ENCODE data around the gene MID2. TPM values are rescaled to one million over a fixed set of nuclear protein-coding genes. Genes with fewer than 3 reads are reported as not detected.

The MID2 gene
- total RNA-seq, 5 donors from 2014 or later (not counting 1 experiment from before 2014, with no cell fraction given) = 14.9 to 21.1 (median 16.0) TPM

- Mint-ChIP-seq H3K9me3 (no peaks in the 10 kb centered on the region), H3K27ac (no peak overlapping the region), H3K36me3 (peaks cover 35% of the 10 kb centered on the region), H3K27me3 (peaks cover 0 to 20% of the 10 kb centered on the region in 2 donors), H3K4me1 (no peaks in the 10 kb centered on the region), H3K4me3 (no peak overlapping the region)
- ATAC-seq (replicated peaks in 1 of 4) (no peak), DNase-seq (no peak)
- Histone ChIP-seq H3K4me1 (ENCODE audit: control insufficient read depth in 1 of 2, extremely low read depth in 1 of 2, insufficient read depth in 2 of 2, low read length in 2 of 2) (no peaks in the 10 kb centered on the region), H3K27me3 (replicated peaks in 1 of 2; ENCODE audit: control insufficient read depth in 2 of 2, extremely low read depth in 1 of 2, insufficient read depth in 2 of 2, low read length in 1 of 2) (no peaks in the 10 kb centered on the region), H3K27ac (ENCODE audit: low read length) (no peak overlapping the region), H3K36me3 (ENCODE audit: control insufficient read depth in 2 of 2, extremely low read depth in 1 of 2, insufficient read depth in 1 of 2, low read length in 1 of 2) (no peaks in the 10 kb centered on the region), H3K9me3 (no peaks in the 10 kb centered on the region), H3K4me3 (ENCODE audit: control insufficient read depth in 1 of 2, extremely low read depth in 1 of 2, low read length in 1 of 2) (no peak overlapping the region)
- ChIA-PET CTCF (no interaction called here), POLR2A (no interaction called here)
- 100% methylated on average over 1 of the region's 6 CpGs for WGBS (ENCODE audit: insufficient coverage)
These were observed 77.1 kb downstream of the MID2 start for GRCh38 chrX:107902721-107903120.

DNA sequence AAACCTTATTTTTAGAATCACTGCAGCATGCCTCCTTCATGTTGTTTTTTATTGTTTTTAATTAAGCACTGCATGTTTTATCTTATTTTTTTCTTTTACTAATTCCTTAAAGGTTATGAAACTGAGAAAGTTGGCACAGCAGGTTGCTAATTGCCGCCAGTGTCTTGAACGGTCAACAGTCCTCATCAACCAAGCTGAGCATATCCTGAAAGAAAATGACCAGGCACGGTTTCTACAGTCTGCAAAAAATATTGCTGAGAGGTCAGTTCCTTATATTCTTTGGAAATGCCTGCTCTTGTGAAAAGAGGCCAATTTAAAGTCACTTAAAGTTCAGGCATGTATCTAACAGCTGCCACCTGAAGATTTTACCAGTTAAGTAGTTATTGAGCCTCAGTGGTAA is 79.7 kb downstream of the MID2 start:
- DNase-seq (no peak), ATAC-seq (replicated peaks in 1 of 4) (no peak)
- Mint-ChIP-seq H3K9me3 (no peaks in the 10 kb centered on the region), H3K4me1 (peaks cover 0 to 1% (median 0%) of the 10 kb centered on the region in 3 donors), H3K36me3 (peaks cover 41% of the 10 kb centered on the region), H3K4me3 (no peak overlapping the region), H3K27ac (no peak overlapping the region), H3K27me3 (peaks cover 0 to 16% of the 10 kb centered on the region in 2 donors)
- no peak overlapping the region for H3K4me3 ChIP-seq (ENCODE audit: control insufficient read depth in 1 of 2, extremely low read depth in 1 of 2, low read length in 1 of 2)
- no peaks in the 10 kb centered on the region for H3K9me3 ChIP-seq
- H3K27me3 ChIP-seq (replicated peaks in 1 of 2; ENCODE audit: control insufficient read depth in 2 of 2, extremely low read depth in 1 of 2, insufficient read depth in 2 of 2, low read length in 1 of 2) = peaks cover 0 to 3% of the 10 kb centered on the region in 2 experiments
- no CpG with 5 or more reads among the region's 3 CpGs for WGBS (ENCODE audit: insufficient coverage)
- POLR2A ChIA-PET = no interaction called here
- CTCF ChIA-PET = no interaction called here
- H3K27ac ChIP-seq (ENCODE audit: low read length) = no peak overlapping the region
- no peaks in the 10 kb centered on the region for H3K36me3 ChIP-seq (ENCODE audit: control insufficient read depth in 2 of 2, extremely low read depth in 1 of 2, insufficient read depth in 1 of 2, low read length in 1 of 2)
- H3K4me1 ChIP-seq (ENCODE audit: control insufficient read depth in 1 of 2, extremely low read depth in 1 of 2, insufficient read depth in 2 of 2, low read length in 2 of 2) = no peaks in the 10 kb centered on the region

DNA sequence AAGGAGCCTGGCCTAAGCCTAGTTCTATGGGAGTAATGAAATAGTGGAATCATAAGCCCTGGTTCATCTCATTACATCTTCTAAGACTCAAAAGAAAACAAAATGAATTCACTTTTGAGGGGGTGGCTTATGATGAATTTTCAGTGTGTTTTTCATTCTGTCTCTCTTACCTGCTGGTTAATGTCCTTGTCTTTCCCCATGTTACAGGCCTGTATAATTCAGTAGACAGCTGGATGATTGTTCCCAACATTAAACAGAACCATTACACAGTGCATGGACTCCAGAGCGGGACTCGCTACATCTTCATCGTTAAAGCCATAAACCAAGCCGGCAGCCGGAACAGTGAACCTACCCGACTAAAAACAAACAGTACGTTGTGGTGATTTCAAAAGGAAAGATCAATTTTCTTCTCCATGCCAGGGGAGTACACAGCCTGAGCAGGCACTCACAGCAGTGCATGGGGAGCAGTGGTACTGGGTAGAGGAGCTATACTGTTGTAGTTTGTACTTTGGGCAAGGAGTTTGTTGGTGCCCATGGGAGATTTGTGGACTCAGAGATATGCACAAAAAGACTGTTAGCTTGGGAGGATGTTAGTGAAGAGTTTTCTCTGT is 98.6 kb downstream of the MID2 start:
- ATAC-seq (replicated peaks in 1 of 4) (no peak), DNase-seq (no peak)
- Mint-ChIP-seq H3K36me3 (peaks cover 44% of the 10 kb centered on the region), H3K4me3 (no peak overlapping the region), H3K27ac (no peak overlapping the region), H3K9me3 (no peaks in the 10 kb centered on the region), H3K27me3 (peaks cover 0 to 18% of the 10 kb centered on the region in 2 donors), H3K4me1 (no peaks in the 10 kb centered on the region)
- H3K4me3 ChIP-seq (ENCODE audit: control insufficient read depth in 1 of 2, extremely low read depth in 1 of 2, low read length in 1 of 2) = no peak overlapping the region
- no peaks in the 10 kb centered on the region for H3K27me3 ChIP-seq (replicated peaks in 1 of 2; ENCODE audit: control insufficient read depth in 2 of 2, extremely low read depth in 1 of 2, insufficient read depth in 2 of 2, low read length in 1 of 2)
- no peaks in the 10 kb centered on the region for H3K4me1 ChIP-seq (ENCODE audit: control insufficient read depth in 1 of 2, extremely low read depth in 1 of 2, insufficient read depth in 2 of 2, low read length in 2 of 2)
- WGBS (ENCODE audit: insufficient coverage) = no CpG with 5 or more reads among the region's 7 CpGs
- ChIA-PET POLR2A (no interaction called here), CTCF (no interaction called here)
- H3K36me3 ChIP-seq (ENCODE audit: control insufficient read depth in 2 of 2, extremely low read depth in 1 of 2, insufficient read depth in 1 of 2, low read length in 1 of 2) = no peaks in the 10 kb centered on the region
- no peak overlapping the region for H3K27ac ChIP-seq (ENCODE audit: low read length)
- no peaks in the 10 kb centered on the region for H3K9me3 ChIP-seq

DNA sequence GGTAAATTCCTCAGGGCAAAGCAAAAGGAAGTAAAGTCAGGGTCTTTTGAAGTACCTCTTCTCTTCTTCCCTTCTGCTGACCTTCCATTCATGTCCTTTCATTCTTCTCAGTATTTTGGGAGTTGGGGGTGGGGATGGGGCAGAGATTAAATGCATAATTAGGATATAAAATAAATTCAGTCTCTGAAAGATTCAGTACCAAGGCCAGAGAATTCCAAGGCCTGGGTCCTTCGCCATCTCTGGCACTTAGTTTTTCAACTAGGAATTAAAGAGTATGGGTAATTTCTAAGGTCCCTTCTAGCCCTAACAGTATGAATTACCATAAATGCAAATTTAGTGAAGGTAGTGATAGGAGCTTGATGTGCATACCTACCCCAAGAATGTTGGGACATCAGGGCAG is 108.6 kb downstream of the MID2 start:
- no peak for ATAC-seq (replicated peaks in 1 of 4)
- Mint-ChIP-seq H3K9me3 (peaks cover 0 to 3% (median 0%) of the 10 kb centered on the region in 3 donors), H3K4me1 (peaks cover 3 to 6% (median 6%) of the 10 kb centered on the region in 3 donors), H3K27ac (no peak overlapping the region), H3K4me3 (no peak overlapping the region), H3K36me3 (peaks cover 7% of the 10 kb centered on the region), H3K27me3 (peaks cover 16 to 47% of the 10 kb centered on the region in 2 donors)
- no peaks in the 10 kb centered on the region for H3K9me3 ChIP-seq
- ChIA-PET CTCF (interaction anchor here in 1 of 2 donors (0.6 to 0.7 kb wide), 2 partner anchors 77 to 1006 kb away, joined by 3 to 4 read pairs; no protein-coding TSS in a partner anchor), POLR2A (no interaction called here)
- peaks cover 0 to 3% of the 10 kb centered on the region in 2 experiments for H3K4me1 ChIP-seq (ENCODE audit: control insufficient read depth in 1 of 2, extremely low read depth in 1 of 2, insufficient read depth in 2 of 2, low read length in 2 of 2)
- DNase-seq = no peak
- no CpG with 5 or more reads among the region's 1 CpG for WGBS (ENCODE audit: insufficient coverage)
- H3K27ac ChIP-seq (ENCODE audit: low read length) = no peak overlapping the region
- H3K36me3 ChIP-seq (ENCODE audit: control insufficient read depth in 2 of 2, extremely low read depth in 1 of 2, insufficient read depth in 1 of 2, low read length in 1 of 2) = no peaks in the 10 kb centered on the region
- no peak overlapping the region for H3K4me3 ChIP-seq (ENCODE audit: control insufficient read depth in 1 of 2, extremely low read depth in 1 of 2, low read length in 1 of 2)
- H3K27me3 ChIP-seq (replicated peaks in 1 of 2; ENCODE audit: control insufficient read depth in 2 of 2, extremely low read depth in 1 of 2, insufficient read depth in 2 of 2, low read length in 1 of 2) = peaks cover 0 to 15% of the 10 kb centered on the region in 2 experiments

DNA sequence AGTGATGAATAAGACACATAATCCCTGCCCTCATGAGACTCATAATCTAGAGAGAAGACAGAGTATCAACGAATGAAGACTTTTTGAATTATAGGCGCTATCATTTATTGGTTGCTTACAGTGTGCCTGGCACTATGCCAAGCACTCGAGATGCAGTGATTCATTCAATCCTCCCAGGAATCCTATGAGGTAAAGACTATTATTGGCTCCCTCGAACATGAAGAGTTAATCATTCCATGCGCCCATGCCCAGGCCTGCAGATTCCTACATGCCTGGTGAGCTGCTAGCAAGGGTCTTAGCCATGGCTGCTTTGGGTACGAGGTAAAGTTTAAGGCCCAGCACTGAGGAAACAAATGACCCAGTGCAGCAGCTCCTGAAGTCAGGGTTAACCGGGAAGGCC is 109.5 kb downstream of the MID2 start:
- DNase-seq (no peak), ATAC-seq (replicated peaks in 1 of 4) (no peak)
- 81% methylated on average over 2 of the region's 7 CpGs for WGBS (ENCODE audit: insufficient coverage)
- Mint-ChIP-seq H3K27me3 (peaks cover 16 to 49% of the 10 kb centered on the region in 2 donors), H3K4me1 (peaks cover 3 to 6% (median 6%) of the 10 kb centered on the region in 3 donors), H3K9me3 (peaks cover 0 to 3% (median 0%) of the 10 kb centered on the region in 3 donors), H3K4me3 (no peak overlapping the region), H3K27ac (no peak overlapping the region), H3K36me3 (no peaks in the 10 kb centered on the region)
- Histone ChIP-seq H3K4me1 (ENCODE audit: control insufficient read depth in 1 of 2, extremely low read depth in 1 of 2, insufficient read depth in 2 of 2, low read length in 2 of 2) (peaks cover 0 to 3% of the 10 kb centered on the region in 2 experiments), H3K9me3 (no peaks in the 10 kb centered on the region), H3K4me3 (ENCODE audit: control insufficient read depth in 1 of 2, extremely low read depth in 1 of 2, low read length in 1 of 2) (no peak overlapping the region), H3K27ac (ENCODE audit: low read length) (no peak overlapping the region), H3K36me3 (ENCODE audit: control insufficient read depth in 2 of 2, extremely low read depth in 1 of 2, insufficient read depth in 1 of 2, low read length in 1 of 2) (no peaks in the 10 kb centered on the region), H3K27me3 (replicated peaks in 1 of 2; ENCODE audit: control insufficient read depth in 2 of 2, extremely low read depth in 1 of 2, insufficient read depth in 2 of 2, low read length in 1 of 2) (peaks cover 0 to 19% of the 10 kb centered on the region in 2 experiments)
- ChIA-PET CTCF (no interaction called here), POLR2A (no interaction called here)

GRCh38 chrX:107935664-107936433 is 110.2 kb downstream of the MID2 start:
- H3K4me1 ChIP-seq (ENCODE audit: control insufficient read depth in 1 of 2, extremely low read depth in 1 of 2, insufficient read depth in 2 of 2, low read length in 2 of 2) = peaks cover 0 to 3% of the 10 kb centered on the region in 2 experiments
- no peak overlapping the region for H3K27ac Mint-ChIP-seq
- POLR2A ChIA-PET = interaction anchor here in 1 of 2 donors (0.7 kb wide), 1 partner anchor 1007 kb away, joined by 4 read pairs; no protein-coding TSS in a partner anchor
- no peak for ATAC-seq (replicated peaks in 1 of 4)
- CTCF ChIA-PET = no interaction called here
- H3K9me3 Mint-ChIP-seq = peaks cover 0 to 3% (median 0%) of the 10 kb centered on the region in 3 donors
- no peaks in the 10 kb centered on the region for H3K9me3 ChIP-seq
- peaks cover 0 to 19% of the 10 kb centered on the region in 2 experiments for H3K27me3 ChIP-seq (replicated peaks in 1 of 2; ENCODE audit: control insufficient read depth in 2 of 2, extremely low read depth in 1 of 2, insufficient read depth in 2 of 2, low read length in 1 of 2)
- no peak overlapping the region for H3K27ac ChIP-seq (ENCODE audit: low read length)
- no peak overlapping the region for H3K4me3 ChIP-seq (ENCODE audit: control insufficient read depth in 1 of 2, extremely low read depth in 1 of 2, low read length in 1 of 2)
- no peaks in the 10 kb centered on the region for H3K36me3 Mint-ChIP-seq
- no peaks in the 10 kb centered on the region for H3K36me3 ChIP-seq (ENCODE audit: control insufficient read depth in 2 of 2, extremely low read depth in 1 of 2, insufficient read depth in 1 of 2, low read length in 1 of 2)
- DNase-seq = no peak
- peak overlapping the region in 2 of 3 donors; percentile 17 to 23 for H3K4me3 Mint-ChIP-seq
- peaks cover 3 to 6% (median 6%) of the 10 kb centered on the region in 3 donors for H3K4me1 Mint-ChIP-seq
- H3K27me3 Mint-ChIP-seq = peaks cover 16 to 50% of the 10 kb centered on the region in 2 donors
- 7% methylated on average over 9 of the region's 48 CpGs for WGBS (ENCODE audit: insufficient coverage)

Data from T-cell (primary cell).